OCI-LY7 (cell line): ENCODE measurements around the gene PTPRT.

Experiments
- EZH2phosphoT487 ChIP-seq: fragments of 200-600 bp; sonication (generic); IDR thresholded peaks from 2 replicates; pipeline ENCODE4 v1.6.1; 2018; ENCODE audit warnings: low read depth, borderline replicate concordance, mild to moderate bottlenecking, mixed run types, antibody characterized with exemption, low read length, moderate library complexity, mixed read lengths
- TF ChIP-seq, protein P1 (sequence below): fragments of 200-600 bp; sonication (generic); conservative IDR thresholded peaks from 2 replicates; pipeline ENCODE4 v1.5.1; 2014; ENCODE audit warnings: mild to moderate bottlenecking, antibody characterized with exemption, low read length, moderate library complexity, mixed read lengths

DNA sequence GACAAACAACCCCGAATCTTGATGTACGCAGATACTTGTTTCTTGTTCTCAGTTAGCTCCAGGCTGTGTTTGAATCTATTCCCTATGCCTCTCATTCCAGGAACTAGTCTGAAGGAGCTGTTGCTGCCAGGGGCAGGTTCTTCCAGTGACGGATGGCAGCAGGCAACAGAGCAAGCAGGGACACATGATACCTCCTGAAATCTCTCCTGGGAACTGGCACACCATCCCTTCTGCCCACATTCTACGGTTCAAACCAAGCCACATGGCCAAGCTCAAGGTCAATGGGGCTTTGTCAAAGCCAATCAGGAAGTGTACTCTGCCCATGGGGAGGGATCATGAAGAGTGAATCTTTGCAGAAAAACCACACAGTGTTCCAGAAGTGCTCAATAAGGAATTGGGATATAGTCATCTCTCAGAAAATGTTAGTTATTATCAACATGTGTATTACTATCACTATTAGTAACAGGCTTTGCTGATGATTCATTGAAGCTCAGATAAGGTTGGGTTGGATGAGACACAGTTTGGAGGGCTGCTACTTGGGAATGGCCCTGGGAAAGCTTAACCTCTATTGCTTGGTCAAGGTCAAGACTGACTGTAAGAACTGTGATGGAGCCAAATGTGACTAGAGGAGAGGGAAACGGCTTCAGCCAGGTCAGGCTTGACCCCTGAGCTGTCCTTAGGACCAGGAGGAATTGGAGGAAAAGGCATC, 454.9 kb downstream of the PTPRT start:
- TF ChIP-seq, protein P1, sequence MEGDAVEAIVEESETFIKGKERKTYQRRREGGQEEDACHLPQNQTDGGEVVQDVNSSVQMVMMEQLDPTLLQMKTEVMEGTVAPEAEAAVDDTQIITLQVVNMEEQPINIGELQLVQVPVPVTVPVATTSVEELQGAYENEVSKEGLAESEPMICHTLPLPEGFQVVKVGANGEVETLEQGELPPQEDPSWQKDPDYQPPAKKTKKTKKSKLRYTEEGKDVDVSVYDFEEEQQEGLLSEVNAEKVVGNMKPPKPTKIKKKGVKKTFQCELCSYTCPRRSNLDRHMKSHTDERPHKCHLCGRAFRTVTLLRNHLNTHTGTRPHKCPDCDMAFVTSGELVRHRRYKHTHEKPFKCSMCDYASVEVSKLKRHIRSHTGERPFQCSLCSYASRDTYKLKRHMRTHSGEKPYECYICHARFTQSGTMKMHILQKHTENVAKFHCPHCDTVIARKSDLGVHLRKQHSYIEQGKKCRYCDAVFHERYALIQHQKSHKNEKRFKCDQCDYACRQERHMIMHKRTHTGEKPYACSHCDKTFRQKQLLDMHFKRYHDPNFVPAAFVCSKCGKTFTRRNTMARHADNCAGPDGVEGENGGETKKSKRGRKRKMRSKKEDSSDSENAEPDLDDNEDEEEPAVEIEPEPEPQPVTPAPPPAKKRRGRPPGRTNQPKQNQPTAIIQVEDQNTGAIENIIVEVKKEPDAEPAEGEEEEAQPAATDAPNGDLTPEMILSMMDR = no peak
- TF ChIP-seq EZH2phosphoT487 = no peak
